Measurements from ENCODE around the gene SERPIND1.
A peak's percentile ranks its signal among the peaks of the same experiment; 100 is the strongest.
"Not testable (repeated sequence)": the region's sequence is repeated elsewhere in the genome, so short reads cannot be mapped to it uniquely, and the experiment has no call there.

SERPIND1 gene

DNA sequence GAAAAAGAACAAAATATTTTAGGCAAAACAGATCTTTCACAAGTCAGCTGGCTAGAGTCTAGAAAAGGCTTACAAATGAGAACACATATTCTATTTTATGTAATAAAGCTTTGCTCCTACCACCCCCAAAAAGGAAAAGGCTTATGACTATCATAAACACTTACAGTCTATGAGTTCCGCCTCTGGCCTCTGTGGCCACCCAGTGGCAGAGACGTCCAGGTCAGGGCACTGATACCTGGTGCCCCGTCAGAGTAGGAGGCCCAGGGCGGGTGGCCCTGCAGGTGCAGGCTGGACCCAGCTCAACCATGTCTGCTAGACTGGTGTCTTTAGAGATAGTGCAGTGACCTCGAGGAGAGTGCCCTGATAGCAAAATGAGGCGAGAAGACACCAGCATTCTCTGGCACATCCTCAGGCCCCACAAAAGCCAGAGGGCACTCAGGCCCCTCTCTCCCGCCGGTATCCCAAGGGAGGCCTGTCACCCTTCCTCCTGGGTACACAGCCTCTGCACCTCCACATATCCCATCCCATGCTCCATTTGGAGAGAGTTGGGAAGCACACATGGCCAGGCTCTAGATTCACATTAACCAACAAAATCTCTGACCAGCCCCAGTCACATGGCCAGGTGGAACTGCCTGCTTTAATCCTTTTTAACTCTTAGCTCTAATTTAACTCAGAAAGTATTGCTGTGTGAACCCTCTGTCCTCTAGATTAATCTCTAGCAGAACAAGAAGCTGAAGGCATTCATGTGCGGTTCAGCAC lies 27.3 kb upstream of the SERPIND1 start:
- DNase-seq (ENCODE audit: low spot score): no peak

- no peak for DNase-seq (ENCODE audit: low spot score)
These were observed 26.7 kb upstream of the SERPIND1 start for GRCh38 chr22:20747223-20747622.

DNA sequence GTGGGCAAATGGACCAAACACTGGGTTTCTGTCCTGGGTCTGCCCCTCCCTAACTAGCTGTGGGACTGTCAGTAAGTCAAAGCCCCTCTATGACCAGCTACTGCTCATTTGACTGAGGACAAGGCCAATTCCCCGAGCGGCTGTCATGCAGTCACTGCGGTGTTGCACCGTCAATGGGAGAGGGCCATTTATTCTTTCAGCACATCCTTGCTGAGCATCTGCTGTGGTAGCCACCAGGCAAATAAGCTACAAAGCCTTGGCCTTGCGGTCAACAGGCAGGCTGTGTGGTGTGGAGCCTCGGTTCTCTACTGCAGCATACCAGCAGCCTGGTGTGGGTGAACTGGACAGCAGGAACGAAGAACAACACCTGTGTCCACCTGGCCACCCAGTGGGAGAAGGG lies 25.8 kb upstream of the SERPIND1 start:
- DNase-seq (ENCODE audit: low spot score): no peak

DNA sequence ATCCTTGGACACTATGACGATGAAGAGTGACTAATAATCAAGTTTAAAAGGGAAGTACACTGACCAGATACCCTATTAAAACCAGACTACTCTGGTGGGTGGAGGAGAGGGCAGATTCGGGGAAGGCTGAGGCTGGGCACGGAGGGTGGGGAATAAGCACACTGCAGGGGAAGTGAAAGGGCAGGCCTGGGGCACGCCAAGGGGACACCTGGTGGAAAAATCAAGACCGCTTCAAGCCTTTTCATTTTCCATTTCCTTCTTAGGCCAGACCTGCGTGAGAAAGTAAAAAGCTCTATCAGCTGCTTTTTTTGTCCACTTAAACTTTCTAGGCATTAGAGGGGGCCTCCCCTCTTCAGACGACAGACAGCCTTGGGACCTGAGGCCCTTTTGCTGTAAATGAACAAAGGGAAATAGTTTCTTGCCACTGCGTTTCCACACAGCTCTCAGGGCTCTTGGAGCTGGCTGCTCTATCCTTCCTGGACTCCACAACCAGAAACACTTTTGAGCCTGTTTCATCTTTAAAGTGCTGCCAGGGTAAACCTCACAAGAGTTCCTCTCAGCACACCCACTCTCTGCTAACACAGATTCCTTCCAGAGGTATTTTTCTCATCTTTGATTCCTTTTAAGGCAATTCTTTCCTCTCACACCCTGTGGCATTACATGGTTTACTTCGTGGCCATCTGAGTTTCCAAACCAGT lies 25.0 kb upstream of the SERPIND1 start:
- DNase-seq (ENCODE audit: low spot score): no peak

DNA sequence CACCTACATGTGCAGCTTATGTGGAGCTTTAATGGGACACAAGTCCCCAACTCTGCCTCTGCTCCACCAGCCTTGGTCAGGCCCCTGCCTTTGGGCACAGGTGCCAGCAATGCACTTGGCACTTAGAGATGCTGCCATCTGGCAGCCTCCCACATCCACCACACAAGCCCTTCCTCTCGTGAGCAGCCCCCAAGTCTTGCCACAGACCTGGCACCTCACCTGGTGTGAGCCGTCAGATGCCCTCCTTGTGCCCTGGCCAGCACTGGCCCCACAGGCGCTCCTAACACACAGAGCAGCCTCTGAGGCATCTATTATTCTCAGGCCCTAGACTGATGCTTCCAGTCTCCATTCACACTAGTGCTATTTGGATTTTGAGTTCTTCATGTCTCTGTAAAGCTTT lies 24.5 kb upstream of the SERPIND1 start:
- no peak for DNase-seq (ENCODE audit: low spot score)

GRCh38 chr22:20750461-20751184 lies 23.3 kb upstream of the SERPIND1 start:
- DNase-seq (ENCODE audit: low spot score): peak; percentile 11

DNA sequence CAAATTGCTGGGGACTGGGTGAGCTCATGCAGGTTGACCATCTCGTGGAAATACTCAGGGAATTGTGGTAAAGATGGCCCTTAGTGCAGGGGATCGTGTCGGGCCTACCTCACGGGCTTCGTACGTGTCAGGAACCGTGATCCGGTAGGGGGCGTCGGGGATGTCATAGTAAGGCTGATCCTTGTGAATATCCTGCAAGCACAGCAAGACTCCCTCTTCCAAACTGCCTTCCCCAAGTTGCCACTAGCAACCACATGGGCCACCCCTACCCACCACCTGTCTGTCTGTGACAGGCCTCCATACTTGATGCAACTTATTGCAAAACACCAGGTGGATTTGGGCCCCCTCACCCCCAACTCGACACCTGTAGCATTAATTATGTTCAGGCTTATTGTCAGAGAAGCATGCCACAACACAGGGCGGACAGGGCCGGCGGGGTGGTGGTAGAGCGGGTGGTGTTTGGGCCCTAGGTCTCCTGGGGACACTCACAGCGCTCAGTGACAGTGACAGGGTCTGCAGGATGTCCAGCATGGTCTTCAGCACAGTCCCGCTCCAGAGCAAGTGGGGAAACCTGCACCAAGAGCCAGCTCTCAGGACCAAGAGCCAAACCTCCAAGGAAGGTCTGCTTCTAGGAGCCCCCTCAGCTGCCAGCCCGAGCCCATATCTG lies 22.6 kb upstream of the SERPIND1 start:
- DNase-seq (ENCODE audit: low spot score): no peak

DNA sequence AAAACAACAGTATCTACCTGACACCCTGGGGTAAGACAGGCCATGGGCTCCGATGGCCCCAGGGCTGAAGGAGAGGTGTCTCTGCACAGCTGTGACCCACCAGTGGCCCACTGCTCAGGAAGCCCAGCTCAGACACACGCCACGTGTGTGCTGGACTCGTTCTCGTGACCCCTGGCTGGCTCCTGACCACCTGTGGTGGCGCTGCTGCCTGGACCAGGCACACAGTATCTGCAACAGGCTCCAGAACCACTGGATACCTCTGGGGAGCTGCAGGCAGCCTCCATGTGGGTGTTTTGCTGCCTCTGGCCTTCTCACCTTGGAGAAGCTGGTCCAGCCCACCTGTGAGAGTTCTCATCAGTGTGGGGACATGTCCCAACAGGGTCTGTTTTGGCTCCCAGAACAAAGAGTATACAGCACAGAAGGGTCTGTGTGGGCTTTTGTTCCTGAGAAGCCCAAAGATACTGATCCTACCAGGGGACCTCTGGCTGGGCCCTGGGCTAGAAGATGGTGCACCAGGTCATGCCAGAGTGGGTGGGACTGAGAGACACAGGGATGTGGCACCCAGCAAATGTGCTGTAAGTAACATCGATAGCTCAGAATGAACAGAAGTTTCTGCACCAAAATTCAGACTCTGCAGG lies 21.7 kb upstream of the SERPIND1 start:
- DNase-seq (ENCODE audit: low spot score): no peak

GRCh38 chr22:20752873-20753272 lies 21.0 kb upstream of the SERPIND1 start:
- DNase-seq (ENCODE audit: low spot score): no peak

- no peak for DNase-seq (ENCODE audit: low spot score)
These were observed 17.1 kb upstream of the SERPIND1 start for GRCh38 chr22:20756846-20757245.

DNA sequence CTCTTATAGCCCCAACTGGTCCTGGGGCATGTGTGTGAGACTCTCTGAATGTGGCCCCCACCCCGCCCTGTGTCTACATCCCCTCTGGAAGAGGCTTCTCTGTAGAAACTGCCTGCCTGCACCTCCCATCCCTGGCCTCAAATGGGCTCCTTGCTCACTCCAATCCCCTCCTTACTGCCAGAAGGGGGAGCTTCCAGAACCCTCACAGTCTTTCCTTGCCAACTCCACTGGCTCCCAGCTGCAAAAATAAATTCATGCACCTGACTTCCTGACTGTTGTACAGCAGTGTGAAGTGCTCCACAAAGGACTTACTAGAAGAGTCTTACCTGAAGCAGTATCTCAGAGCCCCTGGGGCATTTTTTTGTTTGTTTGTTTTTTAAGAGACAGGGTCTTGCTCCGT lies 15.2 kb upstream of the SERPIND1 start:
- DNase-seq (ENCODE audit: low spot score): no peak

DNA sequence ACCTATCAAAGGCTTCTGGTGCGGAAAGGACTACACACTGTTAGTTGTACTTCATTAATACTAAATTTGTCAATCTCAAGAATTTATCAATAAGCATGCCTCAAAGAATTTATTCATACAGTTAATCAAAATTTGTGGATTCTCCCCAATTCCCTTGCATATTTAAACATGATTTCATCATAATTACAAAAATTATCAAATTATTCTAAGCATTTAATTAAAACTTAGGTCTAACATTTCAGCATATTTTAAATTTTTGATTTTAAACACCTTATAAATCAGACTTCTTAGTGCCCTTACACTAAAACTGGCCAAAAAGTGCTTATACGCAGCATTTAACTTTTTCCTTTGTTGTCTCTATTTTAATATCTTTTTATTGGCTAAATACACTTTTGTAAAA lies 13.8 kb upstream of the SERPIND1 start:
- DNase-seq (ENCODE audit: low spot score): no peak

- no peak for DNase-seq (ENCODE audit: low spot score)
These were observed 12.4 kb upstream of the SERPIND1 start for GRCh38 chr22:20761536-20761935.

GRCh38 chr22:20762233-20762796 lies 11.6 kb upstream of the SERPIND1 start:
- no peak for DNase-seq (ENCODE audit: low spot score)

DNA sequence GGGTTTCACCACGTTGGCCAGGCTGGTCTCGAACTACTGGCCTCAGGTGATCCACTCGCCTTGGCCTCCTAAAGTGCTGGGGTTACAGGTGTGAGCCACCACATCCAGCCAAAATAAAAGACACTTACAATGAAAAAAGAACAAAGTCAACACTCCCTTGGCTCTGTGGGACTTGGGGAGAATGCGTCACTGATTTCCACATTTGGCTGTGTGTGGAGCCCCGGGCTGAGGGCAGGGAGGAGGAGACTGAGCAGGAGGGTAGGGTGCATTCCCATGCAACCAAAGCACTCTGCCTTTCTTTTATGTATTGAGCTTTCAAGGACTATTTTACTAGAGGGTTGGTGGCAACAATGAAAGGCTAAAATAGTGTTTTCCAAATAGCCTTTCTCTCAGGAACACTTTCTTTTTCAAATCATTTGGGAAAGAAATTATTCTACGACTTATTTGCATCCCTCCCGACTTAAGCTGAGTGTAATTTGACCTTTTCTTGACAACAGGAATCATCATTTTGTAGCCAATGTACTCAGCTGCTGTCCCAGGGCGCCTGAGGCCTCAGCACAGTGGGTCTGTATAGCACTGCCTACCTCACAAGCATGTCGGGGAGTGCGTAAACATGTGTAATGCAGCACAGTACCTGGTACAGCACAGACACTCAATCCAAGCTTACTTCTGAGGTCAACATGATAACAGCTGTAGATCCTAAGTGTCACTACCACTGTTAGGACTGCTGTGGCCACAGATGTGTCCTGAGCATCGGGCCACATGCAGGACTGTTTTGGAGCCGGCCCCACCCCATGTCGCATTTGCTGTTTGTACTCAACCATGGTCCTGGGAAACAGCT lies 10.1 kb upstream of the SERPIND1 start:
- no peak for DNase-seq (ENCODE audit: low spot score)

- no peak for DNase-seq (ENCODE audit: low spot score)
These were observed 9.5 kb upstream of the SERPIND1 start for GRCh38 chr22:20764471-20764720.

DNA sequence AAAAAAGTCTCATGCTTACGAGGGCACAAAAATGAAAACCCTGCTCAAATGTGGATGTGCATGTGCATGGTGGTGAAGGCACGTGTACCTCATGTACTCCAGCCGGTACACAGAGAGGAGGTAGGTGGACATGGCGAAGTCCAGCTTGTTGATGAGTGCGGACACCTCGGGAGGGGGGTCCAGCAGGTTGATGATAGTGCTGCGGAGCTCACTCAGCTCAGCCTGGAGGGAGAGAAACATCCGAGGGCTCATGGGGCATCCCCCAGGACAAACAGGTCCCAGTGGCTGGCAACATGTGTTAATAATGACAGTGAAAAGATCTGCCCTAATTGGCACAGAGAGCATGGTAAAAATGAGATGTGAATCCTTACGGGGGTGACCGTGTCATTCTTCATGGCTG lies 9.2 kb upstream of the SERPIND1 start:
- DNase-seq (ENCODE audit: low spot score): no peak

DNA sequence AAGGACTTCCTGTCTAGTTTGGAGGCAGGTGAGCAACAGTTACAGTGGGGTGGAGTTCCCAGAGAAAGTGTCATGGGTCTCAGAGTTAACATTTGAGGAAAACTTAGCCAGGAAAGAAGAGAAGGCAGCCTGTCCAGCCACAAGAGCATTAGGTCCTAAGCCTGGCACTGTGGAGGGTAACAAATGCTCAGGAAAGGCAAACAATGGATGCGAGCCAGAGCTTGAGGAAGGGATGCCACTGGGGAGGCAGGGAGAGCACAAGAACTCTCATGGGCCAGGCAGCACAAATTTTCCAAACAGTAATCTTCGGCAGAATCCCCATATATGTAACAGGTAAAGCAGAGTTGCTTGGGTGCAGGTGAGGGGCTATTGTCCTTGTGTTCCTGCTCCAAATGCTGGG lies 8.0 kb upstream of the SERPIND1 start:
- DNase-seq (ENCODE audit: low spot score): no peak

DNA sequence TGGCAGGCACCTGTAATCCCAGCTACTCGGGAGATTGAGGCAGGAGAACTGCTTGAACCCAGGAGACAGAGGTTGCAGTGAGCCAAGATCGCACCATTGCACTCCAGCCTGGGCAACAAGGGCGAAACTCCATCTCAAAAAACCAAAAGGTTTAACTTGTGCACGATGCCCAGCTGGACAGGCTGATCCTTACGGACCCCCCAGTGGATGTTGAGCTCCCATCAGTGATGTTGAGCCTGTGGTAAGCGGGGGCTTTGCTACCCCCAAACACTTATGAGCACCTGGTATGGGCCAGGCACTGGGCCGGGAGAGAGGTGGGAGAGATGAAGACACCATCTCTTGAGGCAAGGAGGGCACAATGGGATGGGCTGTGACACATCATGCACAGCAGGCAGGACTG lies 7.4 kb upstream of the SERPIND1 start:
- no peak for DNase-seq (ENCODE audit: low spot score)

DNA sequence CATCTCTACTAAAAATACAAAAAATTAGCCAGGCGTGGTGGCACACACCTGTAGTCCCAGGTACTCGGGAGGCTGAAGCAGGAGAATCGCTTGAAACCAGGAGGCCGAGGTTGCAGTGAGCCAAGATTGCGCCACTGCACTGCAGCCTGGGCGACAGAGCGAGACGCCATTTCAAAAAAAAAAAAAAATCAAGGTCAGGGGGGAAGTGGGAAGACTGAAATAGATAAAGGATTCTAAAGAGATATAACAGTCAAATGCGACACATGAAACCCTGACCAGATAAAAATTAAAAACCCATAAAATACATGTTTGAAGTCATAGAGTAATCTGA lies 4.5 kb upstream of the SERPIND1 start:
- DNase-seq (ENCODE audit: low spot score): not testable (repeated sequence)

DNA sequence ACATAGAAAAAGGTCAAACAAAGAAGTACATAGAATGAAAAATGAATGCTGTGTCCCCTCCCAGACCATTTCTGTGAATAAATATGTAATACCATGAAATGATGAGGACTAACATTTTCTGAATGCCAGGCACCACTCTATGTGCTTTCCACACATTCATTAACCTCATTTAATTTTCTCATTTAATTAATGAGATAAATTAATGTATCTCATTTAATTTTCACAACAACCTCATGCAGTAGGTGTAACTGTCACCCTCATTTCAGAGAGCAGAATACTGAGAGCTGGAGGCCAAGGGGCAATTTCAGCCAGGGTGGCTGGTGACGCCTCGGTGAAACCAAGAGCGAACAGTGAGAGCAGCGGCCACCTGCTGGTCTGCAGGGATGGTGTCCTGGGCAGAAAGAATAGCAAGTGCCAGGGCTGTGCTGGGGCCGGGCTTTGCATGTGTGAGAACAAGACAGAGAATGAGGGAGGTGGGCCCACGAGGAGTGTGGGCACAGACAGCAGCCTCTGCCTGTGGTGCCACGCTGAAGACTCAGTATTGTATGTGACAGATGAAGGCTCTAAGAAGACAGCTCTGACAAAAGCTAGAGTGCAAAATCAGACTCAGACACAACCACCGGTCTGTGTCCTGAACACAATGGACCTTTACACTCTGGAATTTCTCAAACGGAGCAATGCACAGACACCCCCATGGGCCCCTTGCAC lies 1.8 kb upstream of the SERPIND1 start:
- DNase-seq (ENCODE audit: low spot score): no peak
